Stimulated activated naive CD8-positive, alpha-beta T cell treated with anti-CD3 and anti-CD28 coated beads, Interleukin-15, Interleukin-2, amounts not matched to agents 100 ng/mL and 50 ng/mL, for 24 hours (primary cell): ENCODE results near the gene CAT.

Source experiments
- H3K27ac Mint-ChIP-seq: one replicate; pipeline ENCODE4 v1.8.0; 2021; ENCODE audit warnings: mild to moderate bottlenecking, mixed read lengths
- H3K27me3 Mint-ChIP-seq: one replicate; pipeline ENCODE4 v1.8.0; 2021; ENCODE audit warnings: mixed read lengths
- H3K36me3 Mint-ChIP-seq: one replicate; pipeline ENCODE4 v1.8.0; 2021; ENCODE audit warnings: low read depth, mixed read lengths
- H3K4me1 Mint-ChIP-seq: one replicate; pipeline ENCODE4 v1.8.0; 2021; ENCODE audit warnings: low read depth, mixed read lengths
- H3K4me3 Mint-ChIP-seq: one replicate; pipeline ENCODE4 v1.8.0; 2021; ENCODE audit warnings: mild to moderate bottlenecking, mixed read lengths
- H3K9me3 Mint-ChIP-seq: one replicate; pipeline ENCODE4 v1.8.0; 2021; ENCODE audit warnings: mixed read lengths

The CAT gene

DNA sequence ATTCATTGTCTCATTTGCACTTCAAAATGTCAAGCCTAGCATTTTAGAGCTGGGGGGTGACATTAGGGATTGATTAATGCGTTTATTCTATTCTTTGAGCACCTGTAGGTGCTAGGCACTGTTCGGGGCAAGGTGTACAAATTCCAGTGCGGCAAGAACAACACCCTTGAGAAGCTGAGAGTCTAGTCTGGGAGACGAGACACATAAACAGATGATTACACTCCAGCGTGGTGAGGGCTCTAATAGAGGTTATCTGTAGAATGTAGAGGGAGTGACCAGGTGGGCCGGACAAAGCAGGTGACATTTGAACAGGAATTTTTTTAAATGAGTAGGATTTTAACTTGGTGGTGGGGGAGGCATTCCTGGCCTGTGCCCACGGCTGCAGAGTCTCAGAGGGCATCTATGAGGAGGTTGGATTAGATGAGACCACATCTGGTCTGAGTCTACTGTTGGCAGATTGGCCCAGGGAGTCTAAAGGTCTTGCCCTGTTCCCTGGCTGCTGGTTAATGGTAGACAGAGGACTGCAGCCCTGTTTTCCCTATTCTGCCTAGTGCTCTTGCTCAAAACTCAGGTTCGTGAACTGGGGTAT is 970 bp downstream of the CAT start:
- H3K36me3 Mint-ChIP-seq = no peaks in the 10 kb centered on the region
- H3K27me3 Mint-ChIP-seq = no peaks in the 10 kb centered on the region
- peak overlapping the region; percentile 98 for H3K4me3 Mint-ChIP-seq
- peak overlapping the region; percentile 95 for H3K27ac Mint-ChIP-seq
- H3K4me1 Mint-ChIP-seq = peaks cover 48% of the 10 kb centered on the region
- H3K9me3 Mint-ChIP-seq = no peaks in the 10 kb centered on the region

DNA sequence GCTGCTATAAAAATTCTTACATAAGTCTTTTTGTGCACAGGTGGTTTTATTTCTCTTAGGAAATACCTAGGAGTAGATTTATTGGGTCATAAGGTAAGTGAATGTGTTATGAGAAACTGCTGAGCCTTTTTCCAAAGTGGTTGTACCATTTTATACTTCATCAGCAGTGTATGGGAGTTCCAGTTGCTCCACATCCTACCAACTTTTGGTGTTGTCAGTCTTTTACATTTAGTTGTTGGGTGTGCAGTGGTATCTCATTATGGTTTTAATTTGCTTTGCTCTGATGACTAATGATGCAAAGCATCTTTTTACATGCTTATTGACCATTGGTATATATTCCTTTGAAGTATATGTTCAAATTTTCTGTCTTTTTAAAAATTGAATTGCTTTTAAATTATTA is 3.1 kb downstream of the CAT start:
- Mint-ChIP-seq H3K27ac (no peak overlapping the region), H3K27me3 (no peaks in the 10 kb centered on the region), H3K4me3 (no peak overlapping the region), H3K9me3 (no peaks in the 10 kb centered on the region), H3K4me1 (peaks cover 63% of the 10 kb centered on the region), H3K36me3 (no peaks in the 10 kb centered on the region)

DNA sequence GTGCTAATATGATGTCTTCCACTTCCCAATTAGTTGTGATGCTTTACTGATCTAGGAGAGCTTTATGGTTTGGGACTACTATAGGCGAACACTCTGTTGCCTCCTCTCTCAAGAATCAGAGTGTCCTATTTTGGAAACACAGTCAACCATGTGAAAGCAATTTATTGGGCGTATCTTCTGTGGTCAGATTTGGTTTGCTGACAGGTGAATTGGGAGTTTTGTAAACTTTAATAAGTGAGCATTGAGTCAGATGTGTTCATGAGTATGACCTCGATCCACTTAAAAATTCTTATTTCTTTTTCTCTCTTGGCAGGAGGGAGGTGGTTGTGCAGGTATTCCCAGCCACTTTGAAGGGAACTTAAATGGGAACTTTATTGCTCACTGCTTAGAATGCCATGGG is 4.4 kb downstream of the CAT start:
- H3K9me3 Mint-ChIP-seq = no peaks in the 10 kb centered on the region
- H3K27ac Mint-ChIP-seq = no peak overlapping the region
- H3K4me1 Mint-ChIP-seq = peaks cover 68% of the 10 kb centered on the region
- H3K36me3 Mint-ChIP-seq = peaks cover 4% of the 10 kb centered on the region
- H3K4me3 Mint-ChIP-seq = no peak overlapping the region
- H3K27me3 Mint-ChIP-seq = no peaks in the 10 kb centered on the region

DNA sequence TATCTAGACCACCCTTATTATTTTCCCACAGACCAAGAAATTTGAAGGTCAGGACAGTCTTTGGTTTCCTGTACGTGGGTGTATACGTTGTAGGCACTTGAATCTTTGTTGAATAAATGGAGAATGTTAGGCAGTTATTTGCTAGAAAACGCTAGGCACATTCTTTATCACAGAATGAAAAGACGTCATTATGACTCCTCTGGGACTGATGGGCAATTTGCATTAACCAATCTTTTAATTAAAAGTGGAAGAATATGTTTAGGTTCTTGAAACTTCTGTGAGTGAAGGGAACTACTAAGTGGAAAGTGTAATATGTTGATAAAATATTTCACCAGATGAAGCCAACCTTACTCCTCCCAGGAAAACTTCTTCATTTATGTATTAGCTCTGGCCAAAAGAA is 5.7 kb downstream of the CAT start:
- Mint-ChIP-seq H3K27ac (no peak overlapping the region), H3K27me3 (no peaks in the 10 kb centered on the region), H3K9me3 (no peaks in the 10 kb centered on the region), H3K4me1 (peaks cover 77% of the 10 kb centered on the region), H3K4me3 (no peak overlapping the region), H3K36me3 (peaks cover 10% of the 10 kb centered on the region)

DNA sequence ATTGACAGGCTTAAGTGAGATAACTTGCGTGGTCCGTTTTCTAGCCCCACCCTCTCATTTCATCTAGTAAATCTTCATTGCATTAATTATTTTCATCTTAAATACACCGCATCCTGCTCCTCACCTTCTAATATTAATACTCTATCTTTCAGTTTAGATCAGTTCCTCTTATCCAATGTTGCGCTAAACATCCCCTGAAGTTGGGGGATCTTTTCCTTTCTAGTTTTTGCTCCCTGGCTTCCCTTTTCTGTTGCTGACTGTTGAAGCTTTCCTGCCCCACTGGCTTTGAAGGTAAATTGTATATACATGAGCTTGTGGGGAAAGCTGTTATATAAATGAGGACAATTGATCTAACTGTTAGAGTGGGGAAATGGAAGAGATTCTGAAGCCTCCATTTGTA is 7.2 kb downstream of the CAT start:
- H3K4me1 Mint-ChIP-seq = peaks cover 66% of the 10 kb centered on the region
- no peak overlapping the region for H3K27ac Mint-ChIP-seq
- H3K27me3 Mint-ChIP-seq = no peaks in the 10 kb centered on the region
- H3K4me3 Mint-ChIP-seq = no peak overlapping the region
- no peaks in the 10 kb centered on the region for H3K9me3 Mint-ChIP-seq
- H3K36me3 Mint-ChIP-seq = peaks cover 21% of the 10 kb centered on the region

DNA sequence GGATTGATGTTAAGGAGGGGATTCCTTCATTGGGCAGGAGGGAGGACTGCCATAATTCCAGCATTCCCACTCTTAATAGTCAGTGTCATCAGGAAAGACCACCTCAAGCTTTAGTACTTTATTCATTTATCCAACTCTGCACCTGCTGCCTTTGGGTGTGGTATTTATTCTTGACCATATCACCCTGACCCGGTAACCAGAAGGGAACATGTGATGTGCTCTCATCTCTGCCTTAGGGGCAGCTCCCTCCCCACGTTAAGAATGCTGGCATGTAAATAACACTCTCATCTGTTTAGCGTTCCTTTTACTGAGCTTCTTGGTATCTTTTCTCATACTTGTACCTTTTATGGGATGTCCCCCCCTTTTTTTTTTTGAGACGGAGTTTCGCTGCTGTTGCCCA is 7.7 kb downstream of the CAT start:
- Mint-ChIP-seq H3K27ac (no peak overlapping the region), H3K9me3 (no peaks in the 10 kb centered on the region), H3K27me3 (no peaks in the 10 kb centered on the region), H3K4me1 (peaks cover 62% of the 10 kb centered on the region), H3K4me3 (no peak overlapping the region), H3K36me3 (peaks cover 21% of the 10 kb centered on the region)

DNA sequence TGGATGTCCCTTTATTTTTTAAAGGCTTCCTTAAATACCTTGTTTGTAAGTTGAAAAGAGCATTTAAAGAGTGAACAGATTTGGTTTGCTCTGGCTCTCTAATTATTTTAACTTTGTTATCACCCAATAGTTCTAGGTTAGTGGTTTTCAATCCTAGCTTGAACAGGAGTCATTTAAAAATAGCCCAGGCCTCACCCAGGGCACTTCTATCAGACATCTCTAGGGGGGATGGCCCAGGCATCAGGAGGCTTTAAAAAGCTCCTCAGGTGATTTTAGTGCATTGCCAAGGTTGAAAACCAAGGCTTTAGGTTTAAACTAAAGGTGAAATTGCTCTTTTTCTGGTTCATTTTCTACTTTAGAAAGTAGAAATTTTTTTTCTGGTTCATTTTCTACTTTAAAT is 8.3 kb downstream of the CAT start:
- peaks cover 21% of the 10 kb centered on the region for H3K36me3 Mint-ChIP-seq

DNA sequence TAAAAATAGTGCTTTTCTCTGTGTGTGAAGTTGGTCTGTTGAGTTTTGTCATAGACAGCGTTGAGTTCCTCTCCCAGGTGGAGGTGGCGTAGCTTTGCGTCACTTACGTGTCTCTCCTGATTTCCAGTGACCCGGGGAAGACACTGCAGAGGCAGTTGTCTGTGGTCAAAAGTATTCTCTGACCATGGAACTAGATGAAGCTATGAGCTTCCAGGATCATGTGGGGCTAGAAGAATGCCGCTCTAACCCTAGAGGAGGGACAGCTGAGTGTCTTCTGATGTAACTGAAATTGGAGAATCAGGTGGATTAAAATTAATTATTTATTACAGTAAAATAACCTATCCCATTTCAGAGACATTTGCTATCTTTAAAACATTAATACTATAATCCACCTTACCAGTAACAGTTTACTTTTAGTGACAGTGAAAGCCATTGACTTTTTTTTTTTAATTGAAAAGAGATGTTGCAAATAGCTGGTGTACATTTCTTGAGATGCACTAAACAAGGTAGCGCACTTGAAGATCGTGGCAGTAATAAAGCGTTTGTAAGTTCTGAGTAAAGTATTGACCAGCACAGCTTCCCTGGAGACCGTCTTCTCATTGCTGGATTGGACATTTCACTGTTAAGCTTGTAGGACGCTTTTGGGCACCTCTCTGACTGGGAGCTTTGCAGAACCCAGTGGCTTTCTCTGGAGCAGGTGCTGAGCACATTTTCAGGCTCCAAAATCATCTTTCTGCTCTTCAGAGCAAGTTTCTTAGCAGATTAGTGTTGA is 9.7 kb downstream of the CAT start:
- no peaks in the 10 kb centered on the region for H3K27me3 Mint-ChIP-seq
- H3K36me3 Mint-ChIP-seq = peaks cover 26% of the 10 kb centered on the region
- H3K4me3 Mint-ChIP-seq = no peak overlapping the region
- no peaks in the 10 kb centered on the region for H3K9me3 Mint-ChIP-seq
- H3K27ac Mint-ChIP-seq = peak overlapping the region; percentile 11
- H3K4me1 Mint-ChIP-seq = peaks cover 53% of the 10 kb centered on the region

More for the DNA sequence above, 8.3 kb downstream of the CAT start:
- Mint-ChIP-seq H3K4me3 (no peak overlapping the region), H3K9me3 (no peaks in the 10 kb centered on the region), H3K27me3 (no peaks in the 10 kb centered on the region), H3K27ac (no peak overlapping the region), H3K4me1 (peaks cover 61% of the 10 kb centered on the region)

DNA sequence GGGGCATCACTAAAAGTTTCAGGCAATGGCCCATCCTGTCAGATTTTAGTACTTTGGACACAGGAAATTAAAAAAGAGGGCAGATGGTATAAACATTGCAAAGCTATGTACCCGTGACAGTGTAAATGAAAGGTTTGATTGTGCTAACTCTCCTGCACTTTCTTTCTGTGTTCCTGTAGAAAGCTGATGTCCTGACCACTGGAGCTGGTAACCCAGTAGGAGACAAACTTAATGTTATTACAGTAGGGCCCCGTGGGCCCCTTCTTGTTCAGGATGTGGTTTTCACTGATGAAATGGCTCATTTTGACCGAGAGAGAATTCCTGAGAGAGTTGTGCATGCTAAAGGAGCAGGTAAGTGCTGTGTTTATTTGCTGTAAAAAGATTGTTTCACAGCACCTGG is 10.3 kb downstream of the CAT start:
- H3K4me3 Mint-ChIP-seq = no peak overlapping the region
- peaks cover 47% of the 10 kb centered on the region for H3K4me1 Mint-ChIP-seq
- H3K9me3 Mint-ChIP-seq = no peaks in the 10 kb centered on the region
- H3K27me3 Mint-ChIP-seq = no peaks in the 10 kb centered on the region
- H3K36me3 Mint-ChIP-seq = peaks cover 31% of the 10 kb centered on the region
- H3K27ac Mint-ChIP-seq = peak overlapping the region; percentile 11

DNA sequence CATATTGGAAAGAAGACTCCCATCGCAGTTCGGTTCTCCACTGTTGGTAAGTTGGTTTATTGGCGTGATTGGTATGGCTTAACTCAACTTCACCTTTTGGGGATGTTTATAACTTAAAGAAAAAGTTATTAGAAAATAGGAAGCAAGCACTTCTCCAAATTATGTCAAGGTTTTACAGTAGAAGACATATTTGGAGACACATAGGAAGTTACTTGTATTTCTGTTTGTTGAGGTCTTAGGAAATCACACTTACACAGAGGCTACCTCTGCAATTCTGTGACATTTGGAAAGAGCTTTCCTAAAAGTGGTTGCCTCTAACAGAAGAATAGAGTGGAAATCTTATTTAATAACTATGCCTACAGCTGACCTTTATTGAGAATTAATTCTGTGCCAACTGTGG is 12.3 kb downstream of the CAT start:
- Mint-ChIP-seq H3K27me3 (no peaks in the 10 kb centered on the region), H3K27ac (no peak overlapping the region), H3K9me3 (no peaks in the 10 kb centered on the region), H3K4me3 (no peak overlapping the region), H3K4me1 (peaks cover 30% of the 10 kb centered on the region), H3K36me3 (peaks cover 35% of the 10 kb centered on the region)

DNA sequence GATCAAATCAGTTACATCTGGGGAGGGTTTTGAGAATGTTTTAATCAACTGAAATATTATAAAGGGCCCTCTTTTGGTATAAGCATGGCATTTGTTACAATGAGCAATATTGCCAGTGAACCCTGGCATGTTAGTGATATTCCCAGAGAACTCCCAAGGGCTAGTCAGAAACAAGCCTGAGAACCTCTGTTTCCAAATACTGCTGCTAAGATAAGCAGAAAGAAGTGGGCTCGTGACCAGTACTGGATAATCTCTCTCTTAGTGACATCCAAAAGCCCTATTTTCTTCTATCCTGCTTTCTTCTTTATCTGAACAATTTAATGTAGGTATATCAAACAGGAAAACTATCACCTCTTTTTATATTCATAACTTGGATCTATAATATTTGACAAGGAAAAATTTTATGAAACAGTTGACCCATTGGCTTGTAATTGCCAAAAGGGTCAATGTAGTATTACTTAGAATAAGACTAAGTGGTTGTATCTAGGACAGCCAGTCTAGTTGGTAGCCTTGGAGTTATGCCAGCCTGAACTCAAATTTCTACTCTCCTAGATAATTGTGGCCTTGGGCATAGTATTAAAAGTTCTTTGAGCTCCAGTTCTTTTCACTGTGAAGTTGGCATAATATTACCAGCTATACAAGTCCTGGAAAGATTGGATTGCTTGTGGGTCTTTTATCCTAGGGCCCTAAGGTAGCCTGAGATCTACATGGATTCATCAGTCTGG is 15.7 kb downstream of the CAT start:
- peaks cover 2% of the 10 kb centered on the region for H3K4me1 Mint-ChIP-seq
- no peak overlapping the region for H3K27ac Mint-ChIP-seq
- no peaks in the 10 kb centered on the region for H3K9me3 Mint-ChIP-seq
- H3K36me3 Mint-ChIP-seq = peaks cover 44% of the 10 kb centered on the region
- H3K27me3 Mint-ChIP-seq = no peaks in the 10 kb centered on the region
- no peak overlapping the region for H3K4me3 Mint-ChIP-seq

DNA sequence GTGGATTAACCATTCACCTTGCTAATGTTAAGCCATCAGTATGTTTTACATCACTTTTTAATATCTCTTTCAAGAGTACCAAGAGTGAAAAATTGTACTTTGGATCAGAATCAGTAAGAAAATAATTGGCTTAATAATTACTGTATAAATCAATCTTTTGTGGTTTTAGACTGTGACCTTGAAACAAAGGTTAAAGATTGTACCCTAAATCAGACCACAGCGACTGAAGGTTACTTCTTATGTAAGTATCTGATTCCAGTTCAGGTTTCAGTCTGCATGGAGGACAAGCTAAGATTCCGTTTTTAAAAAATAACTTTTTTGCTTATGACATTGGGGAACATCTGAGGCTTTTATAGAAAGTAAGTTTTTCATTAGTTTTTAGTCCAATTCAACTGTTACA is 18.9 kb downstream of the CAT start:
- H3K4me3 Mint-ChIP-seq = no peak overlapping the region

DNA sequence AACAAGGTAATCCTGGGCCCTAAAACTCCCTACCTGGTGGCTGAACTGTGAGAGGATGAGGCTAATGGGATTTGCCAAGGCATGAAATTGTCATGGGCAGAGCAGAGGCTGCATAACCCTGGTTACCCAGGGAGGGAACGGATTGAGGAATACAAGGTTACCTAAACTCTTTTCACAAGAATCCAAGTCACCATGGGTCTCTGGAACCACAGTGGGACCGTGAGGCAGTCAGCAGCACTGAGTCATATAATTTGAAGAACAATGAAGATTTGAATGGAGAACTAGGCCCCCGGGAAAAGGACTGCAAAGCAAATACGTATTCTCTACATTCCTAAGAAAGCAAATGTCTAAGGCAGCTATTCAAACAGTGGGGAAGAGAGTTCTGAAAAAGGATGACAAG is 19.8 kb downstream of the CAT start:
- Mint-ChIP-seq H3K9me3 (no peaks in the 10 kb centered on the region), H3K27me3 (no peaks in the 10 kb centered on the region), H3K4me1 (no peaks in the 10 kb centered on the region), H3K4me3 (no peak overlapping the region), H3K27ac (no peak overlapping the region), H3K36me3 (peaks cover 54% of the 10 kb centered on the region)

More for the DNA sequence above, 18.9 kb downstream of the CAT start:
- H3K27ac Mint-ChIP-seq = no peak overlapping the region
- peaks cover 52% of the 10 kb centered on the region for H3K36me3 Mint-ChIP-seq
- no peaks in the 10 kb centered on the region for H3K9me3 Mint-ChIP-seq
- H3K27me3 Mint-ChIP-seq = no peaks in the 10 kb centered on the region
- H3K4me1 Mint-ChIP-seq = no peaks in the 10 kb centered on the region

DNA sequence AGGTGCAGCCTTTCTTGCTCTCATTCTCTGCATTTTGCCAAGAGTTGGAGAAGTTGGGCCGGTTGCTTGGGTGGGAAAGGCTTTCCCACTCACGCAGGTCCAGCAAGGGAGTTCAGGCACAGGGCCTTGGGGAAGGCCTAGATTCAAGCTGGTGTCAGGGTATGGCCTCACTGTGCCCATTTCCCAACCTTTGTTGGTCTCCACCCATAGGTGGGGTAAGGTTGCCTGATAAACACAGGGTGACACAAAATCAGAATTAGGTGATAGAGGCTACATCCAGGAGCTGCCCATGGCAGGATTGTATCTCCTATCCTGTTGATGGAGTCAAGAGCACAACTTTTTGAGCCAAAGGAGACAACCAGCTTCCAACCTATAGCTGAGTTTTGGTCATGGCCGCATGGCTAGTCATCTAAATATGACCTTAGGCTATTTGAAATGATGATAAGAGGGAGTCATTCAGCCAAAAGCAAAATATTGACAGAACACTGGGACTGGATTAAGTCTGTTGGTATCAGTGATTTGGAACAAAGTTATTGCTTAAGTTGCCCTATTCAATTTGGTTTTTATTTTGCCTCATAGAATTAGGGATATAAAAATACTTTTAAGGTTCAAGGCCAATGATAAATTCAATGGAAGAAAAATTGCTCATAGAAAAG is 20.9 kb downstream of the CAT start:
- Mint-ChIP-seq H3K4me1 (peaks cover 3% of the 10 kb centered on the region), H3K27ac (no peak overlapping the region), H3K36me3 (peaks cover 60% of the 10 kb centered on the region), H3K27me3 (no peaks in the 10 kb centered on the region), H3K4me3 (no peak overlapping the region), H3K9me3 (no peaks in the 10 kb centered on the region)

DNA sequence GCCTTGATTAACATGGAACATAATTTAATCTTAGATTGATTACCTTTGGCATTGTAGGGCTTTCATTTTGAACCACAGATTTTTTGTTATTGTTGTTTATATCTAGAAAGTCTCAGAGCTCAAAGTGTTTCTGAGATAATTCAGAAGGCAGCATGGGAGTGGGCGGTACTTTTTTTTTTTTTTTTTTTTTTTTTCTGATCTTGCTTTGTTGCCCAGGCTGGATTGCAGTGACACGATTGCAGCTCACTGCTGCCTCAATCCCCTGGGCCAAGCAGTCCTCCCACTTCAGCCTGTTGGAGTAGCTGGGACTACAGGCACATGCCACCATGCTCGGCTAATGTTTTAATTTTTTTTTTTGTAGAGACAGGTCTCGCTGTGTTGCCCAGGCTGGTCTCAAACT is 21.5 kb downstream of the CAT start:
- H3K36me3 Mint-ChIP-seq = peaks cover 64% of the 10 kb centered on the region
- H3K4me1 Mint-ChIP-seq = peaks cover 4% of the 10 kb centered on the region
- H3K27me3 Mint-ChIP-seq = no peaks in the 10 kb centered on the region
- no peaks in the 10 kb centered on the region for H3K9me3 Mint-ChIP-seq
- H3K4me3 Mint-ChIP-seq = no peak overlapping the region
- H3K27ac Mint-ChIP-seq = no peak overlapping the region
